HCT116 (cell line): Measurements from ENCODE around the gene DAPK3. TPM values are rescaled to one million over a fixed set of nuclear protein-coding genes. Genes with fewer than 3 reads are reported as not detected.
A peak's percentile ranks its signal among the peaks of the same experiment; 100 is the strongest.

Source experiments
- ATAC-seq: fragments of 200-7000 bp; cut with Tn5 transposase; 2 replicates; pipeline ENCODE4 v1.9.1; 2020; ENCODE audit warnings: mild to moderate bottlenecking, moderate library complexity
- BruUV-seq: library from RNA; stranded (reverse); fragments of 400-500 nt; replicated peaks from 2 replicates; lab custom pipeline; 2021; lab: Mats Ljungman, UMichigan
- CTCF ChIA-PET: fragments of 300-600 bp; sonication (Branson Sonifier 250); formaldehyde crosslinking; loops from one replicate; lab custom pipeline; 2021; ENCODE audit warnings: antibody characterized with exemption; lab: Charles Lee
- POLR2A ChIA-PET: fragments of 300-600, 350-600 bp; sonication (Branson Sonifier 250); formaldehyde crosslinking; loops from one replicate; lab custom pipeline; 2021; ENCODE audit warnings: antibody characterized with exemption; lab: Charles Lee
- RAD21 ChIA-PET, 2 experiments: fragments of 300-600 bp; sonication (Branson Sonifier 250); formaldehyde crosslinking; loops; one replicate each; lab custom pipeline; 2023; ENCODE audit warnings: low total read pairs in 2 of 2; ENCODE audit not compliant: uncharacterized antibody in 2 of 2, unreplicated experiment in 2 of 2, low non-redundant PET in 1 of 2; lab: Charles Lee
- DNase-seq: peaks from one replicate; pipeline ENCODE4 v3.0.0-alpha.2; 2010; ENCODE audit warnings: low read depth, low spot score
- H2AFZ ChIP-seq: fragments of 200-600 bp; shearing (Covaris generic), sonication (generic); 2 replicates; pipeline ENCODE4 v1.6.1; 2017; ENCODE audit warnings: low read depth, mixed run types, mixed read lengths, antibody characterized with exemption, low read length; ENCODE audit not compliant: poor library complexity, severe bottlenecking
- H3K27ac ChIP-seq: 2 replicates; pipeline ENCODE4 v1.5.1; 2012; ENCODE audit warnings: low read depth, low read length
- H3K27me3 ChIP-seq: fragments of 200-600 bp; sonication (generic); 2 replicates; pipeline ENCODE4 v1.6.1; 2016; ENCODE audit warnings: mixed run types, low read length, mixed read lengths; ENCODE audit not compliant: insufficient read depth
- H3K36me3 ChIP-seq, 2 experiments: fragments of 200-500 bp in 1 of 2; fragments of 200-600 bp in 1 of 2; sonication (Bioruptor generic) in 1 of 2; sonication (generic) in 1 of 2; 2 replicates each; pipeline versions ENCODE4 v1.5.1 to v1.6.1; 2014 to 2016; ENCODE audit warnings: low read length in 2 of 2, inconsistent platforms in 1 of 2, mixed read lengths in 1 of 2, mixed run types in 1 of 2; ENCODE audit not compliant: insufficient read depth in 2 of 2, control insufficient read depth in 1 of 2
- H3K4me1 ChIP-seq, 2 experiments: fragments of 200-600 bp in 1 of 2; sonication (generic) in 1 of 2; 2 replicates each; pipeline versions ENCODE4 v1.5.1 to v1.6.1; 2012 to 2017; ENCODE audit warnings: low read length in 2 of 2, inconsistent platforms in 1 of 2, mild to moderate bottlenecking in 1 of 2, mixed read lengths in 1 of 2, mixed run types in 1 of 2, moderate library complexity in 1 of 2; ENCODE audit not compliant: insufficient read depth in 2 of 2, control insufficient read depth in 1 of 2
- H3K4me2 ChIP-seq: fragments of 200-600 bp; sonication (generic); 2 replicates; pipeline ENCODE4 v1.6.1; 2017; ENCODE audit warnings: mixed run types, low read length, mixed read lengths
- H3K4me3 ChIP-seq, 2 experiments: fragments of 200-600 bp in 1 of 2; sonication (generic) in 1 of 2; replicated peaks in 1 of 2; 2 replicates each; pipeline ENCODE4 v1.5.1; 2011 to 2016; ENCODE audit warnings: low read length in 2 of 2, control low read depth in 1 of 2, low read depth in 1 of 2, mild to moderate bottlenecking in 1 of 2, mixed read lengths in 1 of 2, mixed run types in 1 of 2
- H3K79me2 ChIP-seq: fragments of 200-600 bp; sonication (generic); 2 replicates; pipeline ENCODE4 v1.6.1; 2017; ENCODE audit warnings: mild to moderate bottlenecking, mixed run types, low read length, moderate library complexity, mixed read lengths; ENCODE audit not compliant: insufficient read depth
- H3K9ac ChIP-seq: fragments of 200-600 bp; sonication (generic); 2 replicates; pipeline ENCODE4 v1.6.1; 2016; ENCODE audit warnings: low read length, mixed read lengths
- H3K9me2 ChIP-seq: fragments of 200-600 bp; sonication (generic), shearing (Covaris generic); 2 replicates; pipeline ENCODE4 v1.6.1; 2017; ENCODE audit warnings: mixed run types, mild to moderate bottlenecking, moderate library complexity; ENCODE audit not compliant: insufficient read depth
- H3K9me3 ChIP-seq, 2 experiments: fragments of 200-500 bp in 1 of 2; fragments of 200-600 bp in 1 of 2; sonication (Bioruptor generic) in 1 of 2; sonication (generic) in 1 of 2; 2 replicates each; pipeline ENCODE4 v1.6.1; 2014 to 2017; ENCODE audit warnings: low read length in 2 of 2, mixed read lengths in 2 of 2, inconsistent platforms in 1 of 2, low read depth in 1 of 2, mild to moderate bottlenecking in 1 of 2, mixed run types in 1 of 2, moderate library complexity in 1 of 2; ENCODE audit not compliant: control insufficient read depth in 1 of 2, insufficient read depth in 1 of 2
- H4K20me1 ChIP-seq: fragments of 200-600 bp; sonication (generic), shearing (Covaris generic); 2 replicates; pipeline ENCODE4 v1.6.1; 2017; ENCODE audit warnings: mixed run types, mild to moderate bottlenecking, moderate library complexity; ENCODE audit not compliant: insufficient read depth
- CBX3 ChIP-seq: IDR thresholded peaks from 2 replicates; pipeline ENCODE4 v1.6.1; 2012; ENCODE audit warnings: low read depth
- CEBPB ChIP-seq: IDR thresholded peaks from 2 replicates; pipeline ENCODE4 v1.6.1; 2012; ENCODE audit warnings: low read depth
- EGR1 ChIP-seq: IDR thresholded peaks from 2 replicates; pipeline ENCODE4 v1.6.1; 2012; ENCODE audit warnings: low read depth
- ELF1 ChIP-seq: IDR thresholded peaks from 2 replicates; pipeline ENCODE4 v1.6.1; 2012; ENCODE audit warnings: low read depth, borderline replicate concordance
- EZH2 ChIP-seq: fragments of 200-600 bp; sonication (generic); IDR thresholded peaks from 2 replicates; pipeline ENCODE4 v1.6.1; 2017; ENCODE audit warnings: antibody characterized with exemption, mixed run types
- EZH2phosphoT487 ChIP-seq: fragments of 200-600 bp; IDR thresholded peaks from 2 replicates; pipeline ENCODE4 v1.6.1; 2018; ENCODE audit warnings: antibody characterized with exemption, borderline replicate concordance
- FOSL1 ChIP-seq: IDR thresholded peaks from 2 replicates; pipeline ENCODE4 v1.6.1; 2012; ENCODE audit warnings: low read depth
- JUND ChIP-seq: IDR thresholded peaks from 2 replicates; pipeline ENCODE4 v1.6.1; 2012
- POLR2A ChIP-seq: IDR thresholded peaks from 2 replicates; pipeline ENCODE4 v1.7.0; 2011; ENCODE audit warnings: borderline replicate concordance; ENCODE audit not compliant: insufficient read depth, insufficient read length; ENCODE audit errors: extremely low read depth
- RAD21 ChIP-seq: IDR thresholded peaks from 2 replicates; pipeline ENCODE4 v1.6.1; 2012; ENCODE audit warnings: low read depth, mild to moderate bottlenecking
- SIN3A ChIP-seq: IDR thresholded peaks from 2 replicates; pipeline ENCODE4 v1.6.1; 2012; ENCODE audit warnings: low read depth
- SRF ChIP-seq: IDR thresholded peaks from 2 replicates; pipeline ENCODE4 v1.6.1; 2012; ENCODE audit warnings: low read depth
- TCF7L2 ChIP-seq: IDR thresholded peaks from 2 replicates; pipeline ENCODE4 v1.7.0; 2011; ENCODE audit warnings: borderline replicate concordance, inconsistent platforms; ENCODE audit not compliant: insufficient read depth, insufficient read length; ENCODE audit errors: extremely low read depth
- YY1 ChIP-seq: IDR thresholded peaks from 2 replicates; pipeline ENCODE4 v1.6.1; 2011; ENCODE audit warnings: low read length, low read depth, moderate library complexity, mild to moderate bottlenecking; ENCODE audit not compliant: insufficient replicate concordance; ENCODE audit errors: extremely low read depth
- ZFX ChIP-seq: fragments of 450-650 bp; IDR thresholded peaks from 2 replicates; pipeline ENCODE4 v1.6.1; 2017
- intact Hi-C: fragments of 100-400 bp; cut with micrococcal nuclease; formaldehyde crosslinking; loops from 2 replicates; pipeline ENCODE4 v1.10.0; 2022
- total RNA-seq: library from RNA; stranded (reverse); gene quantifications from one replicate; pipeline ENCODE4 v1.2.1, GENCODE V29; 2021; ENCODE audit not compliant: unreplicated experiment
- TF ChIP-seq, protein P1 (sequence below): IDR thresholded peaks from 2 replicates; pipeline ENCODE4 v1.6.1; 2012
- TF ChIP-seq, protein P2 (sequence below): IDR thresholded peaks from 2 replicates; pipeline ENCODE4 v1.6.1; 2012

Gene DAPK3
- total RNA-seq, 1 experiment from 2014 or later = 54.8 TPM

DNA sequence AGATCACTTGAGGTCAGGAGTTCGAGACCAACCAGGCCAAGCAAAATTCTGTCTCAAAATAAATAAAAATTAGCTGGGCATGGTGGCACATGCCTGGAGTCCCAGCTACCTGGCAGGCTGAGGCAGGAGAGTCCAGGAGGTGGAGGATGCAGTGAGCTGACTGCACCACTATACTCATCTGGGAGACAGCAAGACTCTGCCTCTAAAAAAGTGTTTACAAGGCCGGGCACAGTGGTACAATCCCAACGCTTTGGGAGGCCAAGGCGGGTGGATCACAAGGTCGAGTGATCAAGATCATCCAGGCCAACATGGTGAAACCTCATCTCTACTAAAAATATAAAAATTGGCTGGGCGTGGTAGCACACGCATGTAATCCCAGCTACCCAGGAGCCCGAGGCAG, 4.2 kb upstream of the DAPK3 start:
- Histone ChIP-seq H3K4me3 (no peak overlapping the region), H4K20me1 (peaks cover 39% of the 10 kb centered on the region; the same call in 1 of the 2 replicates), H3K27me3 (no peaks in the 10 kb centered on the region), H3K4me2 (no peak overlapping the region), H3K9ac (no peak overlapping the region), H3K9me2 (no peaks in the 10 kb centered on the region), H3K36me3 (peaks cover 38 to 48% of the 10 kb centered on the region in 2 experiments), H3K9me3 (no peaks in the 10 kb centered on the region), H3K4me1 (peaks cover 0 to 14% of the 10 kb centered on the region in 2 experiments; a peak in 3 of 4 replicates), H3K27ac (no peak overlapping the region), H2AFZ (no peak overlapping the region), H3K79me2 (peaks cover 57% of the 10 kb centered on the region)
- intact Hi-C loops = no loop called here
- TF ChIP-seq TCF7L2 (no peak), ZFX (no peak), RAD21 (no peak), ELF1 (no peak), CBX3 (no peak), EZH2phosphoT487 (no peak), YY1 (no peak)
- TF ChIP-seq, protein P1, sequence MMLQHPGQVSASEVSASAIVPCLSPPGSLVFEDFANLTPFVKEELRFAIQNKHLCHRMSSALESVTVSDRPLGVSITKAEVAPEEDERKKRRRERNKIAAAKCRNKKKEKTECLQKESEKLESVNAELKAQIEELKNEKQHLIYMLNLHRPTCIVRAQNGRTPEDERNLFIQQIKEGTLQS = no peak
- CTCF ChIA-PET = interaction anchor here (1.5 kb wide), 2 partner anchors 12 to 122 kb away, joined by 5 read pairs; no protein-coding TSS in a partner anchor
- DNase-seq (no peak), ATAC-seq (no peak)
- POLR2A ChIA-PET = interaction anchor here (1.2 kb wide), 1 partner anchor 10 kb away, joined by 9 read pairs; the partner anchor contains the start of gene EEF2
- RAD21 ChIA-PET = no interaction called here
- BruUV-seq = no TSS peak

DNA sequence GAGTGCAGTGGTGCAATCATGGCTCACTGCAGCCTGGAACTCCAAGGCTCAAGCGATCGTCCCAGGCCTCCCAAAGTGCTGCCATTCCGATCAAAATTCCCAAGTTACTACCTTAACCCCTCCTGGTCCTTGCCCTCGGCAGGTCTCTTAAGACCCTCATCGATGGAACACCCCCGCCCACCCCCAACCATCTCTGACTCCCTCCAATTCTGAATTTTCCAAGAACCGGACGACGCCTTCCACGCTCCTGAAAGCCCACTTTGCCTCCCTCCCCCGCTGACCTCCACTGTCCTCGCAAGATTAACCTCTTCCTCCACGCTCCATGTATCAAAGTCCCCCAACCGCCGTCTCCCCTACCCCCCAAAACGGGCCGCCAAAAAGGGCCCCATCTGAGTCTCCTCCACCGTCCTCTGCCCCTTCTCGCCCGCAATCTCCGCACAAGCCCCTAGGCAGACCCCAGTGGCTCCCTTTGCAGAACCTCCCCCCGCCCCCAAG, 539 bp downstream of the DAPK3 start:
- Histone ChIP-seq H2AFZ (no peak overlapping the region), H3K4me1 (peaks cover 15 to 30% of the 10 kb centered on the region in 2 experiments), H3K27me3 (no peaks in the 10 kb centered on the region), H3K9me3 (no peaks in the 10 kb centered on the region), H4K20me1 (no peaks in the 10 kb centered on the region; the same call in 1 of the 2 replicates), H3K9ac (peak overlapping the region; percentile 99), H3K79me2 (peaks cover 57% of the 10 kb centered on the region), H3K9me2 (no peaks in the 10 kb centered on the region), H3K27ac (peak overlapping the region; percentile 76), H3K36me3 (peaks cover 6 to 25% of the 10 kb centered on the region in 2 experiments; a peak in 1 of 4 replicates), H3K4me2 (peak overlapping the region; percentile 83), H3K4me3 (peak overlapping the region; percentile 82 to 96)
- POLR2A ChIA-PET = interaction anchor here (1.0 to 5.4 kb wide), 6 partner anchors 10 to 118 kb away, joined by 4 to 60 read pairs (median 5); partner anchors contain the start of gene EEF2
- ATAC-seq (no peak), DNase-seq (no peak)
- intact Hi-C loops = loop anchor here (2.0 kb wide), 1 partner anchor 118 kb away; no protein-coding TSS in a partner anchor
- BruUV-seq = no TSS peak
- RAD21 ChIA-PET = interaction anchor here in 1 of 2 experiments (1.2 kb wide), 1 partner anchor 118 kb away, joined by 7 read pairs; no protein-coding TSS in a partner anchor
- CTCF ChIA-PET = interaction anchor here (0.9 to 1.8 kb wide), 5 partner anchors 15 to 121 kb away, joined by 4 to 14 read pairs (median 8); partner anchors contain the start of gene EEF2
- TF ChIP-seq, protein P2, sequence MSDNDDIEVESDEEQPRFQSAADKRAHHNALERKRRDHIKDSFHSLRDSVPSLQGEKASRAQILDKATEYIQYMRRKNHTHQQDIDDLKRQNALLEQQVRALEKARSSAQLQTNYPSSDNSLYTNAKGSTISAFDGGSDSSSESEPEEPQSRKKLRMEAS = no peak
- TF ChIP-seq EZH2 = no peak
- no peak for TF ChIP-seq FOSL1
- TF ChIP-seq CEBPB = no peak
- no peak for TF ChIP-seq SIN3A
- no peak for TF ChIP-seq POLR2A
- TF ChIP-seq ELF1 = no peak
- TF ChIP-seq EZH2phosphoT487 = no peak
- no peak for TF ChIP-seq CBX3
- TF ChIP-seq JUND = no peak
- TF ChIP-seq EGR1 = no peak
- TF ChIP-seq TCF7L2 = no peak
- no peak for TF ChIP-seq YY1
- TF ChIP-seq SRF = no peak
